Body of pancreas (tissue), 4 donors: Measurements from ENCODE around the gene SDC1. TPM values are rescaled to one million over a fixed set of nuclear protein-coding genes. Genes with fewer than 3 reads are reported as not detected.

Source experiments
- ATAC-seq: fragments of 150-250 bp; one replicate; pipeline ENCODE4 v1.9.1; 2016
- DNase-seq, 4 donors: peaks; one replicate each; pipeline ENCODE4 v3.0.0-alpha.2; 2019
- H3K27ac ChIP-seq, 4 donors: fragments of 200-600 bp; sonication (generic); 1 replicate in 3 of 4; 2 replicates in 1 of 4; pipeline versions ENCODE4 v1.5.1 to v1.6.1; 2016 to 2019; ENCODE audit warnings: mild to moderate bottlenecking in 1 of 4, mixed read lengths in 1 of 4, moderate library complexity in 1 of 4
- H3K27me3 ChIP-seq, 2 donors: fragments of 200-600 bp; sonication (generic); one replicate each; pipeline ENCODE4 v1.6.0; 2016; ENCODE audit warnings: mild to moderate bottlenecking in 1 of 2
- H3K36me3 ChIP-seq, 2 donors: fragments of 200-600 bp; sonication (generic); replicated peaks in 1 of 2; 2 replicates each; pipeline ENCODE4 v1.5.1; 2016; ENCODE audit warnings: low read depth in 2 of 2; ENCODE audit not compliant: insufficient read depth in 1 of 2
- H3K4me1 ChIP-seq: fragments of 200-600 bp; sonication (generic); one replicate; pipeline ENCODE4 v1.6.0; 2016
- H3K4me3 ChIP-seq, 2 donors: fragments of 200-600 bp; sonication (generic); 1 replicate in 1 of 2; 2 replicates in 1 of 2; pipeline ENCODE4 v1.5.1; 2016 to 2019
- H3K9me3 ChIP-seq, 3 donors: fragments of 200-600 bp; sonication (generic); 1 replicate in 2 of 3; 2 replicates in 1 of 3; pipeline ENCODE4 v1.5.1; 2016
- CTCF ChIP-seq, 7 experiments: fragments of 450-650 bp in 4 of 7; fragments of 200-600 bp in 3 of 7; sonication (generic) in 3 of 7; IDR thresholded peaks; one replicate each; pipeline ENCODE4 v1.5.1; 2016 to 2019; ENCODE audit warnings: antibody characterized with exemption in 7 of 7
- POLR2A ChIP-seq, 3 donors: fragments of 450-650 bp; IDR thresholded peaks; one replicate each; pipeline ENCODE4 v1.6.1; 2016; ENCODE audit warnings: antibody characterized with exemption in 3 of 3, mild to moderate bottlenecking in 2 of 3
- WGBS, 2 donors: methylation state at CpG; one replicate each; pipeline ENCODE4 v1.1.5; 2017; 5-methylcytosine and 5-hydroxymethylcytosine counted together
- intact Hi-C: fragments of 100-400 bp; cut with DNase I; formaldehyde crosslinking; loops from one replicate; pipeline ENCODE4 v1.15.1; 2023
- total RNA-seq, 2 donors: library from RNA; depleted of rRNA; stranded (reverse); fragments of >200 nt; gene quantifications; one replicate each; pipeline ENCODE4 v1.1.0, GENCODE V29; 2016

SDC1 gene
- total RNA-seq, 2 donors from 2014 or later = 24.7 to 53.2 TPM

GRCh38 chr2:20169796-20170703, 54.9 kb downstream of the SDC1 start:
- TF ChIP-seq POLR2A (IDR thresholded peaks at IDR 0.05) (no peak), CTCF (IDR thresholded peaks at IDR 0.05) (no peak)
- DNase-seq = no peak
- Histone ChIP-seq H3K4me3 (no peak overlapping the region), H3K9me3 (no peaks in the 10 kb centered on the region), H3K4me1 (no peaks in the 10 kb centered on the region), H3K27ac (no peak overlapping the region), H3K36me3 (no peaks in the 10 kb centered on the region), H3K27me3 (no peaks in the 10 kb centered on the region)
- intact Hi-C loops = no loop called here
- 75% methylated on average over 11 to 16 of the region's 16 CpGs for WGBS, 2 donors
- no peak for ATAC-seq

- 76 to 86% methylated on average over 13 to 26 of the region's 26 CpGs for WGBS, 2 donors
- intact Hi-C loops = no loop called here
Observed at GRCh38 chr2:20168727-20169696, 55.9 kb downstream of the SDC1 start.

GRCh38 chr2:20168048-20168726, 56.7 kb downstream of the SDC1 start:
- ATAC-seq (no peak), DNase-seq (no peak)
- H3K4me3 ChIP-seq = no peak overlapping the region
- no peaks in the 10 kb centered on the region for H3K9me3 ChIP-seq
- H3K27ac ChIP-seq = no peak overlapping the region
- H3K27me3 ChIP-seq = no peaks in the 10 kb centered on the region
- no peaks in the 10 kb centered on the region for H3K4me1 ChIP-seq
- no peak for TF ChIP-seq CTCF (IDR thresholded peaks at IDR 0.05)
- TF ChIP-seq POLR2A (IDR thresholded peaks at IDR 0.05) = no peak
- intact Hi-C loops = no loop called here
- H3K36me3 ChIP-seq = no peaks in the 10 kb centered on the region
- 78 to 87% methylated on average over 8 to 17 of the region's 17 CpGs for WGBS, 2 donors

More at GRCh38 chr2:20168727-20169696, 55.9 kb downstream of the SDC1 start:
- DNase-seq = peak in 1 of 4 donors; percentile 3
- H3K9me3 ChIP-seq = no peaks in the 10 kb centered on the region
- TF ChIP-seq CTCF (IDR thresholded peaks at IDR 0.05) (no peak), POLR2A (IDR thresholded peaks at IDR 0.05) (no peak)
- H3K4me1 ChIP-seq = no peaks in the 10 kb centered on the region
- H3K36me3 ChIP-seq = no peaks in the 10 kb centered on the region
- no peak overlapping the region for H3K27ac ChIP-seq
- H3K4me3 ChIP-seq = no peak overlapping the region
- no peak for ATAC-seq
- no peaks in the 10 kb centered on the region for H3K27me3 ChIP-seq

GRCh38 chr2:20167356-20167755, 57.6 kb downstream of the SDC1 start:
- ATAC-seq (no peak), DNase-seq (peak in 1 of 4 donors; percentile 5)
- H3K36me3 ChIP-seq = no peaks in the 10 kb centered on the region
- 53 to 61% methylated on average over 4 of the region's 4 CpGs for WGBS, 2 donors
- intact Hi-C loops = no loop called here
- no peaks in the 10 kb centered on the region for H3K27me3 ChIP-seq
- H3K4me1 ChIP-seq = no peaks in the 10 kb centered on the region
- H3K4me3 ChIP-seq = no peak overlapping the region
- no peak overlapping the region for H3K27ac ChIP-seq
- no peak for TF ChIP-seq POLR2A (IDR thresholded peaks at IDR 0.05)
- TF ChIP-seq CTCF (IDR thresholded peaks at IDR 0.05) = no peak
- no peaks in the 10 kb centered on the region for H3K9me3 ChIP-seq
